ENCODE data around the gene CHST11.

The CHST11 gene

DNA sequence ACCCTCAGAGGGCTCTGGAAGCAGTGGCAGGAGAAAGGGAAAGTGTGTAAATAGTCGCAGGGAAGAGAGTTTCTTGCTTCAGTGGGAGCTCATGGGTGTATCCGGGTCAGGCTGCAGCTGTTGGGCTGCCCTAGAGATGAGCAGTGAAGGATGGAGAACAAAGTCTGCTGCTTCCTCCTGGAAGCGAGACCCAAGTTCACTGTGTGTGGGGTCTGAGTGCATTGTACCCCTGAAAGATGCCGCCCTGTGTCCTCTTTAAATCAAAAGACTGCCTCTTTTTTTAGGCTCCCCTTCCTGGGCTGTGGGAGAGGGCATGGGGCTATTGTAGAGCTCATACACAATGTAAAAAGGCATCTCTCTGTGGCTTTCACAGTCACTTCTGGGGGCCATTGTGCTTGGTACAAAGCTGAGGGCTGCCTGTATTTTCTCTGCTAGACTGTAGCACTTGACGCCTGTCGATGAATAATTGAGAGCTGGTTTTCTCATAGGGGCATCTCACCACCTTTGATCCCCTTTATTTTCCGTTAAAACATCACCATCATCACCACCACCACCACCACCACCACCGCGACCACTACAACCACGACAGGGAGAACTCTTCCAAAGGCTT, 16.7 kb downstream of the CHST11 start:
- TF ChIP-seq CTCF (IDR thresholded peaks at IDR 0.05; ENCODE audit: control insufficient read depth, insufficient read depth, low read depth, low read length, missing control alignments): no peak

GRCh38 chr12:104475271-104475670, 18.5 kb downstream of the CHST11 start:
- no peak for TF ChIP-seq CTCF (IDR thresholded peaks at IDR 0.05; ENCODE audit: control insufficient read depth, insufficient read depth, low read depth, low read length, missing control alignments)
- no peak overlapping the region for H3K4me3 ChIP-seq (ENCODE audit: control insufficient read depth, low read depth, low read length)
- DNase-seq (ENCODE audit: low read depth): no peak

More for the DNA sequence above, 16.7 kb downstream of the CHST11 start:
- no peak overlapping the region for H3K4me3 ChIP-seq (ENCODE audit: control insufficient read depth, low read depth, low read length)
- no peak for DNase-seq (ENCODE audit: low read depth)

DNA sequence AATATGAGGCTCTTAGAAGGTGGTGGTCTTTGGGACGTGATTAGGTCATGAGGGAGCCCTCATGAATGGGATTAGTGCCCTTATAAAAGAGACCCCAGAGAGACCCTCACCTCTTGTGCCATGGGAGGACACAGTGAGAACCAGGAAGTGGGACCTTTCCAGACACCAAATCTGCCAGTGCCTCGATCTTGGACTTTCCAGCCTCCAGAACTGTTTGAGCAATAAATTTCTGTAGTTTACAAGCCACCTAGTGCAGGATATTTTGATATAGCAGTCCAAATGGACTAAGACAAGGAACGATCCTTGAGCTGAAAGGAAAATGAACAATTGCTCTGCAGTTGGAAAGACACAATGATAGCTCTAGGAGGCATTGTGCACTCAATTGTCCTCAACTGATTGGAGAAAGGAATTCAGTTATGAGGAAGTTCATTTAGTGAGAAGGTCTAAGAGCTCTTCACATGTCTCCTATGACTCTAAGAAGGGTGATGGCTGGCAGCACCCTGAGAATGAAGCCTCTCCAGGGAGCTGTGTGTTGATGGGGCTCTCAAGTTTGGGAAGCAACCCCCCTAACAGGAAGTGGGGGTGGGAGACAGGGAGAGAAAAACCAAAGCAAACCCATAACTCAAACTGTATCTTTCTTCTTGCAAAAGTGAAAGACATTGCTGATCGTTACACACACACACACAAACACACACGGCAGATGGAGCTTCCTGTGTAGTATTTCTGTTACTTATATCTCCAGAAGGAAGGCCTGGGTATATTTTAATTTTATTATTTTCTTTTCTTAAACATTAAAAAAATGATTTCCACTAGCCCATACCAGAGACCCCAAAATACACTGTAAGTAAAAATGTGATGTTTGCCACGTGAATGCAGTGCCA, 21.0 kb downstream of the CHST11 start:
- no peak overlapping the region for H3K4me3 ChIP-seq (ENCODE audit: control insufficient read depth, low read depth, low read length)
- no peak for TF ChIP-seq CTCF (IDR thresholded peaks at IDR 0.05; ENCODE audit: control insufficient read depth, insufficient read depth, low read depth, low read length, missing control alignments)
- DNase-seq (ENCODE audit: low read depth): no peak

GRCh38 chr12:104478396-104479122, 21.8 kb downstream of the CHST11 start:
- no peak for TF ChIP-seq CTCF (IDR thresholded peaks at IDR 0.05; ENCODE audit: control insufficient read depth, insufficient read depth, low read depth, low read length, missing control alignments)
- H3K4me3 ChIP-seq (ENCODE audit: control insufficient read depth, low read depth, low read length): no peak overlapping the region
- no peak for DNase-seq (ENCODE audit: low read depth)

DNA sequence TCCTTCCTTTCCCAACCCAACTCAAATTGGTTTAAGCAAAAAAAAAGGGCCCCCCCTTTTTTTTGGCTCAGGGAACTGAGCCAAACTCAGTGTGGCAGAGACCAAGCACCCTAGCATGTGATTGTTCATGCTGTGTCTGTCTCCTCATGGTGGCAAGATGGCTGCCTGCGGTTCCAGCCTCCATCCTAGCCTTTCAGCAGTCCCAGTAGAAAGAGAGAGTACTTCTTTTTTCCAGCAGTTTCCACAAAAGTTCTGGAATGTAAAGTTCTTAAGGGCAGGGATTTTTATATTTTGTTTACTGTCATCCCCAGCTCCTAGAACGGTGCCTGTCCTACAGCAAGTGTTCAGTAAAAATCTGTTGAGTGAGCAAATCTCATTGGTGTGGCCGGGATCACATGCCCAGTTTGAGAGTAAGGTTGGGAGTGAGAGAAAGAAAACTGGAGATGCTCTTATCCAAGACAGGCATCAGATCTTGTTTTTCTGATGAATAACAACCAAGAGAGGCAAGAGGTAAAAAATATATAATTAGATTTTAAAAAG, 22.4 kb downstream of the CHST11 start:
- DNase-seq (ENCODE audit: low read depth): no peak
- TF ChIP-seq CTCF (IDR thresholded peaks at IDR 0.05; ENCODE audit: control insufficient read depth, insufficient read depth, low read depth, low read length, missing control alignments): no peak
- no peak overlapping the region for H3K4me3 ChIP-seq (ENCODE audit: control insufficient read depth, low read depth, low read length)

- no peak for TF ChIP-seq CTCF (IDR thresholded peaks at IDR 0.05; ENCODE audit: control insufficient read depth, insufficient read depth, low read depth, low read length, missing control alignments)
- H3K4me3 ChIP-seq (ENCODE audit: control insufficient read depth, low read depth, low read length): no peak overlapping the region
- no peak for DNase-seq (ENCODE audit: low read depth)
Measured at GRCh38 chr12:104480012-104480411, 23.3 kb downstream of the CHST11 start.
